ENCODE data around the gene TTLL4. TPM values are rescaled to one million over a fixed set of nuclear protein-coding genes. Genes with fewer than 3 reads are reported as not detected.

TTLL4 gene
- total RNA-seq, 4 donors from 2014 or later = 18.9 to 43.5 (median 25.2) TPM

DNA sequence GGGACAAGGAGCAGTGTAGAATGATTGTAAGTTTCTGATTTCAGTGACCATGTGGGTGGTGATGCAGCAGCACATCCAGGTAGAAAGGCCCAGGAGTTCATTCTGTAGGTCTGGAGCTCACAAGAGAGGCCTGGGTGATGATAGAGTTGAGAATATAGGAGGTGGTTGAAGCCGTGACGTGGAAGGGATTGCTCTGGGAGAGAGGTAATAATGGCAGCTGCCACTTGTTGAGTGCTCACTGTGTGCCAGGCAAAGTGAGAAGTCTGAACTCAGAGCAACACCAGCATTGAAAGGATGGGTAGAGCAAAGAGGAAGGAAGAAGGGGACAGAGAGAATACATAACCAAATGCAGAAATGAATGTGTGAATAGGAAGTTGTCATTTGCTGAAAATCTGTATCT is 3.3 kb downstream of the TTLL4 start:
- no peaks in the 10 kb centered on the region for H3K36me3 ChIP-seq
- H3K4me3 ChIP-seq = no peak overlapping the region
- WGBS = 92% methylated on average over 2 of the region's 2 CpGs
- H3K27ac ChIP-seq = no peak overlapping the region
- TF ChIP-seq POLR2A (IDR thresholded peaks at IDR 0.05) (no peak), CTCF (IDR thresholded peaks at IDR 0.05) (no peak), EP300 (IDR thresholded peaks at IDR 0.05) (no peak), POLR2AphosphoS5 (IDR thresholded peaks at IDR 0.05) (no peak)
- DNase-seq (ENCODE audit: low spot score in 2 of 2) = no peak
- H3K4me1 ChIP-seq = peaks cover 29% of the 10 kb centered on the region
- H3K9me3 ChIP-seq = no peaks in the 10 kb centered on the region
- no peaks in the 10 kb centered on the region for H3K27me3 ChIP-seq

DNA sequence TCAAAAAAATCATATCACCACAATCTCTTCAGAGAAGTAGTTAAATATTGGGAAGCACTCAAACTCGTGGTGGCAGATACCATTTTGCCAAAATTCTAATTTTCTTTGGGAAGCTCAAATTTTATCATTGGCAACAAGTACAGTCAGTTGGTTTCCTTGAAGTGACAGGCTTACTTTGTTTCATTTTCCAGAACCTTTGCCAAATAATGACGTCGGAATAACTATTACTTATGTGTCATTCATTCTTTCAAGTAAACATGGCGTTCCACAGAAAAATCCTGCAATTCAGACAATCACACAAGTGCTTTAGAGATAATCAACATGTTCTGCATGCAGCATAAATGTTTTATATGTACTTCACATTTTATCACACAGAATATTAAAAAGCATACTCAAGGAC is 5.4 kb downstream of the TTLL4 start:
- 61% methylated on average over 4 of the region's 4 CpGs for WGBS

GRCh38 chr2:218717262-218717661 is 6.6 kb downstream of the TTLL4 start:
- WGBS = 58% methylated on average over 3 of the region's 3 CpGs
- Histone ChIP-seq H3K4me3 (no peak overlapping the region), H3K4me1 (peaks cover 18% of the 10 kb centered on the region), H3K36me3 (no peaks in the 10 kb centered on the region), H3K27me3 (no peaks in the 10 kb centered on the region), H3K27ac (peak overlapping the region; percentile 44), H3K9me3 (no peaks in the 10 kb centered on the region)
- TF ChIP-seq EP300 (IDR thresholded peaks at IDR 0.05) = no peak
- TF ChIP-seq POLR2A (IDR thresholded peaks at IDR 0.05) = no peak
- TF ChIP-seq POLR2AphosphoS5 (IDR thresholded peaks at IDR 0.05) = no peak
- no peak for TF ChIP-seq CTCF (IDR thresholded peaks at IDR 0.05)
- no peak for DNase-seq (ENCODE audit: low spot score in 2 of 2)

More for the DNA sequence above, 5.4 kb downstream of the TTLL4 start:
- Histone ChIP-seq H3K27me3 (no peaks in the 10 kb centered on the region), H3K4me1 (peaks cover 29% of the 10 kb centered on the region), H3K9me3 (no peaks in the 10 kb centered on the region), H3K4me3 (no peak overlapping the region), H3K36me3 (no peaks in the 10 kb centered on the region), H3K27ac (no peak overlapping the region)
- DNase-seq (ENCODE audit: low spot score in 2 of 2) = no peak
- TF ChIP-seq EP300 (IDR thresholded peaks at IDR 0.05) (no peak), POLR2A (IDR thresholded peaks at IDR 0.05) (no peak), POLR2AphosphoS5 (IDR thresholded peaks at IDR 0.05) (no peak), CTCF (IDR thresholded peaks at IDR 0.05) (no peak)

DNA sequence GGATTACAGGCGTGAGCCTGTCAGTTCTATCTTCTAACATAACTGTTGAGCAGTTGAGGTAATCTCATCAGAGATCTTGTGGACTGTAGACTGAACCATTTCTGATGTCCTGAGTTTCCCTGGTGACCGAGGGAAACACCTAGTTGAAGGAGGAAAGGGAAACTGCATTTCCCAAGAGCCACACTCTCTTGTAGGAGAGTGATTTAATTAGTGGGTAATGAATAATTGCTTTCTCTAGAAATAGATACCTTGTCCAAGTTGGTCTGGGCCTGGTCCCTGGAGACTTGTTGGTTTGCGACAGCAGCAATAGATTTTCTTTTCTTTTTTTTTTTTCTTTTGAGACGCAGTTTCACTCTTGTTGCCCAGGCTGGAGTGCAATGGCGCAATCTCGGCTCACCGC is 7.4 kb downstream of the TTLL4 start:
- no peaks in the 10 kb centered on the region for H3K27me3 ChIP-seq
- H3K36me3 ChIP-seq = no peaks in the 10 kb centered on the region
- 96% methylated on average over 7 of the region's 7 CpGs for WGBS
- H3K27ac ChIP-seq = no peak overlapping the region
- DNase-seq (ENCODE audit: low spot score in 2 of 2) = no peak
- no peaks in the 10 kb centered on the region for H3K9me3 ChIP-seq
- peaks cover 15% of the 10 kb centered on the region for H3K4me1 ChIP-seq
- no peak overlapping the region for H3K4me3 ChIP-seq
- TF ChIP-seq CTCF (IDR thresholded peaks at IDR 0.05) = no peak
- TF ChIP-seq POLR2AphosphoS5 (IDR thresholded peaks at IDR 0.05) = no peak
- TF ChIP-seq POLR2A (IDR thresholded peaks at IDR 0.05) = no peak
- TF ChIP-seq EP300 (IDR thresholded peaks at IDR 0.05) = no peak

GRCh38 chr2:218719457-218719856 is 8.8 kb downstream of the TTLL4 start:
- TF ChIP-seq POLR2AphosphoS5 (IDR thresholded peaks at IDR 0.05) (no peak), CTCF (IDR thresholded peaks at IDR 0.05) (no peak), EP300 (IDR thresholded peaks at IDR 0.05) (no peak)
- Histone ChIP-seq H3K27me3 (no peaks in the 10 kb centered on the region), H3K36me3 (no peaks in the 10 kb centered on the region), H3K4me1 (peaks cover 11% of the 10 kb centered on the region), H3K27ac (no peak overlapping the region), H3K9me3 (no peaks in the 10 kb centered on the region), H3K4me3 (no peak overlapping the region)
- WGBS = 69% methylated on average over 3 of the region's 3 CpGs
- no peak for DNase-seq (ENCODE audit: low spot score in 2 of 2)

Data from suprapubic skin (tissue), 4 donors.